HAP-1 (cell line): ENCODE measurements around the gene ACOXL.

Source experiments
- DNase-seq, 2 experiments: peaks; one replicate each; pipeline ENCODE4 v3.0.0-alpha.2; 2016 to 2020; ENCODE audit warnings: low spot score in 2 of 2
- H3K27me3 ChIP-seq: fragments of 250-450 bp; sonication (Bioruptor Pico); 2 replicates; pipeline ENCODE4 v1.5.1; 2020; ENCODE audit warnings: low read depth, mild to moderate bottlenecking, moderate library complexity
- H3K36me3 ChIP-seq: fragments of 250-450 bp; sonication (Bioruptor Pico); replicated peaks from 2 replicates; pipeline ENCODE4 v1.5.1; 2020; ENCODE audit warnings: mild to moderate bottlenecking
- H3K4me1 ChIP-seq: fragments of 250-450 bp; sonication (Bioruptor Pico); 2 replicates; pipeline ENCODE4 v1.5.1; 2020; ENCODE audit warnings: mild to moderate bottlenecking
- H3K4me3 ChIP-seq: fragments of 250-450 bp; sonication (Bioruptor Pico); 2 replicates; pipeline ENCODE4 v1.5.1; 2020; ENCODE audit warnings: mild to moderate bottlenecking, moderate library complexity
- H3K9me3 ChIP-seq: fragments of 250-450 bp; sonication (Bioruptor Pico); 2 replicates; pipeline ENCODE4 v1.5.1; 2020; ENCODE audit warnings: mild to moderate bottlenecking, moderate library complexity
- in situ Hi-C: fragments of 300-500 bp; cut with MboI; formaldehyde crosslinking; loops from 3 replicates; pipeline ENCODE4 v1.14.3; 2020; ENCODE audit warnings: low sequenced_read_pairs, inconsistent platforms, mixed read lengths

The ACOXL gene

DNA sequence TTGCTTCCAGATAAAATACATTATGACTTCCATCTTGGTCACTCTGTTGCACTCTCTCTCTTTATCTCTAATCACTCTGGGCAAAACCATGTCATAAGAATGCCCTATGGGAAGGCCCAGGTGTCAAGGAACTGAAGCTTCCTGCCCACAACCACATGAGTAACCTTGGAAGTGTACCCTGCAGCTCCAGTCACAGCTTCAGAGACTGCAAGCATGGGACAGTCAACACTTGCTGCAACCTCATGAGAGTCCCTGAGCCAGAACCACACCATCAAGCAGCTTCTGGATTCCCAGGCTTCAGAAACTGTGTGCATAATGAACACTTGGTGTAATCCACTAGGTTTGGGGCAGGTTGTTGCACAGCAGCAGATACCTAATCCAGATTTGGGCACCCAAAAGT lies 267.3 kb downstream of the ACOXL start:
- H3K9me3 ChIP-seq = no peaks in the 10 kb centered on the region
- in situ Hi-C loops = no loop called here
- DNase-seq = no peak

DNA sequence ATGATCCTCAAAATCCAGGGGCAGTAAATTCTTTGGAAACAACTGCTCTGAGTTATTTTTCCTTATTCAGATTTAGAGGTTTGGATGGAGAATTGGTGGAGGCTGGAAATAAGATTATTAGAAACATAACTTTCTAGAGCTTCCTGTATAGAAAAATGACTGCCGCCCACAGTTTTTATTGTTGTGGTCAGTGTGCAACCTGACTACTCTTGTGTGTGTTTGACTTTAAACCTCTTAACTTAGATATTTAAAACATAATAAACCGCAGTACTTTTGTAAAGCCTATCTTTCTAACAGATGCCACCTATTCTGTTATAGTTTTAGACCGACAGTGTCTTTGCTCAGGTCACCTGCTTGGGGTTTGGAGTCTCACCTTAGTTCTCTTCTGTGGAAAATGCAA lies 272.9 kb downstream of the ACOXL start:
- no peaks in the 10 kb centered on the region for H3K36me3 ChIP-seq
- no peaks in the 10 kb centered on the region for H3K4me1 ChIP-seq
- DNase-seq = no peak
- H3K27me3 ChIP-seq = no peaks in the 10 kb centered on the region; the same call in 1 of the 2 replicates
- H3K9me3 ChIP-seq = no peaks in the 10 kb centered on the region
- in situ Hi-C loops = no loop called here
- no peak overlapping the region for H3K4me3 ChIP-seq

More for the DNA sequence above, 267.3 kb downstream of the ACOXL start:
- Histone ChIP-seq H3K27me3 (peaks cover 3% of the 10 kb centered on the region; the same call in 1 of the 2 replicates), H3K4me3 (no peak overlapping the region), H3K4me1 (no peaks in the 10 kb centered on the region), H3K36me3 (no peaks in the 10 kb centered on the region)

- no peak for DNase-seq
- in situ Hi-C loops = no loop called here
- Histone ChIP-seq H3K36me3 (no peaks in the 10 kb centered on the region), H3K27me3 (no peaks in the 10 kb centered on the region; the same call in 1 of the 2 replicates), H3K4me3 (no peak overlapping the region), H3K9me3 (no peaks in the 10 kb centered on the region), H3K4me1 (no peaks in the 10 kb centered on the region)
These were observed 273.4 kb downstream of the ACOXL start for GRCh38 chr2:111005821-111006220.

GRCh38 chr2:111007757-111008688 lies 275.6 kb downstream of the ACOXL start:
- Histone ChIP-seq H3K4me3 (no peak overlapping the region), H3K9me3 (no peaks in the 10 kb centered on the region), H3K36me3 (no peaks in the 10 kb centered on the region), H3K27me3 (no peaks in the 10 kb centered on the region; the same call in 1 of the 2 replicates), H3K4me1 (no peaks in the 10 kb centered on the region)
- no peak for DNase-seq
- in situ Hi-C loops = no loop called here

DNA sequence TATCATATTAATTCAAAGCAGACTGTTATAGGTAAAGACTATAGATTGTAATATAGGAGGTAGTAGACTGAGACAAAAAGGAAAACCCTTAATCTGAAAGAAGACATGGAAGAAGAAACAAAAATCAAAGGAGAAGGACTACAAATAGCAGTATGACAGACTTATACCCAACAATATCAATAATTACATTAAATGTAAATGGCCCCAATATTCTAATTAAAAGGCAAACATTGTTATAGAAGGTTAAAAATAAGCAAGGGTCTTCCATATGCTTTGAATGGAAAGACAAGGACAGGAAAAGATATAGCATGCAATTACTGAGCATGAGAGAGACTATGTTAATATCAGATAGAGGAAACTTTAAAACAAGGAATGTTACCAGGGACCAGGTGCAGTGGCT lies 278.8 kb downstream of the ACOXL start:
- Histone ChIP-seq H3K36me3 (no peaks in the 10 kb centered on the region), H3K4me1 (no peaks in the 10 kb centered on the region), H3K9me3 (no peaks in the 10 kb centered on the region), H3K27me3 (no peaks in the 10 kb centered on the region), H3K4me3 (no peak overlapping the region)
- in situ Hi-C loops = no loop called here
- no peak for DNase-seq

DNA sequence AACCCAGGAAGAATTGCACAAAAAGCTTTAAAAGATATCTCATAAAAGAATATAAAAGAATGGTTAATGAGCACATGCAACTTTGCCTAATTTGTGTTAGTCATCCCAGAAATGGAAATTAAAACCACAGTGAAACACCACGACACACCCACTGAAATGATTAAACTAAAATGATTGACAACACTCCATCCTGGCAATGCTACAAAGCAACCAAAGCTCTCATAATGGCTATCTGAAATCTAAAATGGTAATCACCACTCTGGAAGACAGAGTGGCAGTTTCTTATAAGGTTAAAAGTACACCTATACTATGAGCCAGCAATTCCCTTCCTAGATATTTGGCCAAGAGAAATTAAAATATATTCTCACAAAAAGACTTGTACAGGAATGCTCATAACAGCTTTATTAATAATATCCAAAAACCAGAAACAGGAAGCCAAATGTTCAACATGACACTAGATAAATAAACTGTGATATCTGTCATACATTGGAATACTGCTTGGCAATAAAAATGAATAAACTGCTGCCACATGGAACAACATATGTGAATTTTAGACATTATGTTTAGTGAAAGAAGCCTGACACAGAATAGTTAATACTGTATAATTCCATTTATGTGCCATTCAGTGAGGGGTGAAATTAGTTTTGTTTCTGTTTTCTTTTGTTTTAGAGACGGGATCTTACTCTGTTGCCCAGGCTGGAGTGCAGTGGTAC lies 283.1 kb downstream of the ACOXL start:
- DNase-seq = no peak
- no peaks in the 10 kb centered on the region for H3K27me3 ChIP-seq
- no peaks in the 10 kb centered on the region for H3K9me3 ChIP-seq
- no peak overlapping the region for H3K4me3 ChIP-seq
- in situ Hi-C loops = no loop called here
- H3K4me1 ChIP-seq = no peaks in the 10 kb centered on the region
- H3K36me3 ChIP-seq = no peaks in the 10 kb centered on the region

DNA sequence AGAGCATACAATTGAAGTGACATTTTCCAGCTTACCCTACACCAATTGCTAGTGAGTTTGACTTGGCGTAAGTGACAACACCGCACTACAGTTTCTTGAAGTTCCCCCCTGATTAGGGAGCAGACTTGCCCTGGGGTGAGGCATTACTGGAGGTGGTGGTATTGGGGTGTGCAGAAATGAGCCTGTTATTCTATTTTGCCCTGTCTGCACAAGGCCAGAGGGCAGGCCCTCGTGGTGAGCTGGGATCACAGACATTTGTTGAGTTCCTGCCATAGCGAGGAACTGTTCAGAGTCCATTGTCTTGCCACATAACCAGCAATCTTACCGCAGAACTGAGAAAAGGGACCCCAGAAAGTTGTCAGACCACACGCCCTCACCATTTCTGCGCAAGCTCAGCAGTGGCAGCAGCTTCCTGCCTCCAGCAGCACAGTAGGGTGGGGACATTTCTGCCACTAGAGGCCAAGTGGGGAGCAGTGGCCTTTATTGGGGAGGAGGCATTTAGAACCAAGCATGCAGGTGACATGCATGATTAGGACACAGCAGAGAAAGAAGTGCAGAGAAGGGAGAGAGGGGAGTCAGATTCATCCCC lies 284.8 kb downstream of the ACOXL start:
- H3K9me3 ChIP-seq = no peaks in the 10 kb centered on the region
- in situ Hi-C loops = no loop called here
- no peaks in the 10 kb centered on the region for H3K27me3 ChIP-seq
- H3K36me3 ChIP-seq = no peaks in the 10 kb centered on the region
- no peak overlapping the region for H3K4me3 ChIP-seq
- H3K4me1 ChIP-seq = no peaks in the 10 kb centered on the region
- no peak for DNase-seq

- DNase-seq = no peak
- no peaks in the 10 kb centered on the region for H3K27me3 ChIP-seq
- in situ Hi-C loops = no loop called here
- H3K9me3 ChIP-seq = no peaks in the 10 kb centered on the region
- H3K4me3 ChIP-seq = no peak overlapping the region
- H3K4me1 ChIP-seq = no peaks in the 10 kb centered on the region
- no peaks in the 10 kb centered on the region for H3K36me3 ChIP-seq
These were observed 285.5 kb downstream of the ACOXL start for GRCh38 chr2:111017909-111018308.

DNA sequence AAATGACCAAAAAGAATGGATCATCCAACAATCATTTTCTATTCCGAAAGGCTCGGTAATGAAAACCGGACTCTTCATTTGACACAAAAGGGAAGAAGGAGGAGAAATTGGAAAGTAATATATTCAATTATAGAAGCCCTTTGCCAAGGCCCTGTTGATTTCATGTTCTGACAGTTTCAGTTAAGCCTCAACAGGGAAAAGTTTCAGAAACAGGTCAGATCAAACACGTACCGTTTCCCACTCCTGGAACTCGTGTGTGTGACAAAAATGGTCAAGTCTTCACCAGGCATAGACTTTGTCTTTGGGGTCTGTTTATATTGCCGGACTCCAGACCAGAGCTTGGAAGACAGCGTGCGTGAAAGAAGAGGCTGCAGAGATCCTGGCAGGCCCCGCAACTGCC lies 287.0 kb downstream of the ACOXL start:
- in situ Hi-C loops = no loop called here
- Histone ChIP-seq H3K27me3 (no peaks in the 10 kb centered on the region), H3K9me3 (no peaks in the 10 kb centered on the region), H3K4me1 (no peaks in the 10 kb centered on the region), H3K36me3 (no peaks in the 10 kb centered on the region), H3K4me3 (no peak overlapping the region)
- DNase-seq = no peak

DNA sequence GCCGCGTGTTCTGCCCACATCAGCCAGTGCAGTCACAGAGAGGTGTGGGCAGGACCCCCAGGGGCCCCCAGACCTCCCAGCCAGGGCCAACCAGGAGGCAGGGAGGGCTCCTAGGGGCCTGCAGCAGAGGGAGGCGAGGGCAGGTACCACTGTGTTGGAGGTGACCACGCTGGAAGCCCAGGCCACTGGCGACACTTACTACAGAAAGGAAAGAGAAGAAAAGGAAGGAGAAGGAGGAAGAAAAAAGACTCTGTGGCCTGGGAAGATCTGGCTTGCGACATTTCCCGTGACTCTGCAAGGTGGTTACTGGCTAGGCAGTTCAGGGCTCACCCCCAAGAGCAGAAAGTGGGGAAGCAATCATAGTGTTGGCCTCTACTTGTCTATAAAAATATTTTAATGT lies 290.3 kb downstream of the ACOXL start:
- Histone ChIP-seq H3K4me3 (no peak overlapping the region), H3K9me3 (no peaks in the 10 kb centered on the region), H3K36me3 (no peaks in the 10 kb centered on the region), H3K4me1 (no peaks in the 10 kb centered on the region), H3K27me3 (peaks cover 7% of the 10 kb centered on the region; the same call in 1 of the 2 replicates)
- DNase-seq = no peak
- in situ Hi-C loops = no loop called here

DNA sequence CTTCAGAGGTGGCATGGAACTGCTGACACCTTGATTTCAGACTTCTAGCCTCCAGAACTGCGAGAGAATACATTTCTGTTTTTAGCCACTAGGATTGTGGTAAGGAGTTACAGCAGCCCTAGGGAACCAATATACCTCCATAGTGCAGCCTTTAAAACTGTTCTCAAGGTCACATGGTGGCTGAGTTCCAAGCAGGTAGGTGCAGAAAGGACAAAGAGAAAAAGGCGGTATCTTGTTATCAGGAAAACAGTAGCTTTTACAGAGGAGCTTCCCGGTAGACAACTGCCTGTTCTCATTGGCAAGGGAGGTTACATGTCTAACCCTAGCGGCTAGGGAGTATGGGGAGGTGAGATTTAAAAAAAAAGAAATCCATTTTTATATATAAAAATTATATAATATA lies 292.1 kb downstream of the ACOXL start:
- DNase-seq = no peak
- Histone ChIP-seq H3K36me3 (no peaks in the 10 kb centered on the region), H3K4me3 (no peak overlapping the region), H3K9me3 (no peaks in the 10 kb centered on the region), H3K4me1 (no peaks in the 10 kb centered on the region), H3K27me3 (peaks cover 7% of the 10 kb centered on the region; the same call in 1 of the 2 replicates)
- in situ Hi-C loops = no loop called here

- Histone ChIP-seq H3K27me3 (peaks cover 7% of the 10 kb centered on the region; the same call in 1 of the 2 replicates), H3K4me3 (no peak overlapping the region), H3K9me3 (no peaks in the 10 kb centered on the region), H3K4me1 (peaks cover 3% of the 10 kb centered on the region; the same call in 1 of the 2 replicates), H3K36me3 (no peaks in the 10 kb centered on the region)
- in situ Hi-C loops = no loop called here
- no peak for DNase-seq
These were observed 292.9 kb downstream of the ACOXL start for GRCh38 chr2:111025288-111025687.

DNA sequence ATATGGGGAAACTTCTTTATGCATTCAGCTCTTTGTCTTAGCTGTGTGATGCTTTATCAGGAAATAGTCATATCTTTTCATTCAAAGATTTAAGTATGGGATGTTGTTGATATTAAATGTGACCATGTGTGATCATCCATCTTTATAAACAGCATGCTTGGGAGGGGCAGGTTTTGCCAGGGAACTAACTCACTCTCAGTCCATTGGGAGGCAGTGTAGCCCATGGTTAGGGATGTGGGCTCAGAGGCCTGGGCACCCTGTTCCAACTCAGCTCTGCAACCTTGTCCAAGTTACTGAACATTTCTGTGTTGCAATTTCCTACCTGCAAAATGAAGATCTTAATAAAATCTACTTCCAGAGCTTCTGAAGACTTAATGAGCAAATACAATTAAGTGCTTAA lies 296.3 kb downstream of the ACOXL start:
- no peaks in the 10 kb centered on the region for H3K9me3 ChIP-seq
- no peak for DNase-seq
- in situ Hi-C loops = no loop called here

More for the DNA sequence above, 296.3 kb downstream of the ACOXL start:
- Histone ChIP-seq H3K4me3 (no peak overlapping the region), H3K27me3 (peaks cover 7% of the 10 kb centered on the region; the same call in 1 of the 2 replicates), H3K36me3 (no peaks in the 10 kb centered on the region), H3K4me1 (peaks cover 3% of the 10 kb centered on the region)
